ACHN (cell line): ENCODE measurements around the gene TBX21.

ENCODE experiments used
- DNase-seq: peaks from one replicate; pipeline ENCODE4 v3.0.0-alpha.2; 2015
- in situ Hi-C: cut with HindIII; loops from 2 replicates; pipeline ENCODE4 v1.10.0; 2017; ENCODE audit warnings: low sequenced_read_pairs, low pct_ligation_motif_present, low pct_unique_long_range_greater_than_20kb

TBX21 gene

DNA sequence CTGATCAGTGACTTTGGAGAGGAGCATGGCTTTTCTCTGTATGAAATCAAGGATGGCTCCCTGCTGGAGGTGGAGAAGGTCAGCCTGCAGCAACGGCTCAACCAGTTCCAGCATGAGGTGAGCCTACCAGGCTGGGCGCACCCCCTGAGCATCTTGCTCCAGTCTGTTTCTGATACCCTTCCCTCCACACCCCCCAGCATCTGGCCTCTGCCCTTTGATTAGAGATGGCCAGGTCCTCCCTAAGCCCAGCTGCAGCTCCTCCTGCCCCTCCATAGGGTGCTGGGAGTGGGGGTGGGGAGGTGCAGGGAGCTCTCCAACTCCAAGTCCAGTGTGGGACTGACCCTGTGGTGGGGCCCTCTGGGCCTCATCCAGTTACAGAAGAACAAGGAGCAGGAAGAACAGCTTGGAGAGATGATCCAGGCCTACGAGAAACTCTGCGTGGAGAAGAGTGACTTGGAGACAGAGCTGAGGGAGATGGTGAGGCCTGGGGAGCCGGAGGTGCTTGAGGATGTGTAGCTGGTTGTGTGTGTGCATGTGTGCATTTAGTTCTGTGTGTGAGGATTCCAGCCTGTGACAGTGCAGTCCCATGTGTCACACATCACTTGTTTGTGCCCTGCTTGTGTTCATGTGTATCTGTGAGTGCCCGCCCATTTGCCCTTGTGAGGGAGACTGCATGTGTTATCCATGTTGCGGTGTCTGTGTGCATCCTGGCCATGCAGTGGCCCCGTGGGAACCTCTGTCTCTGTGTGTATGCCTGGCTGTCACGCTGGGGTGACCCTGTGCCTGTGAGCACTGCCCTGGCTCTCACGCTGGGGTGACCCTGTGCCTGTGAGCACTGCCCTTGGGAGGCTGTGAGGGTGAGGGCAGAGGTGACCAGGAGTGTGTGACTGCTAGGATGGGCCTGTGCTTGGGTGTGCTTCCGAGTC is 36.1 kb upstream of the TBX21 start:
- in situ Hi-C loops, result no loop called here
- no peak for DNase-seq

DNA sequence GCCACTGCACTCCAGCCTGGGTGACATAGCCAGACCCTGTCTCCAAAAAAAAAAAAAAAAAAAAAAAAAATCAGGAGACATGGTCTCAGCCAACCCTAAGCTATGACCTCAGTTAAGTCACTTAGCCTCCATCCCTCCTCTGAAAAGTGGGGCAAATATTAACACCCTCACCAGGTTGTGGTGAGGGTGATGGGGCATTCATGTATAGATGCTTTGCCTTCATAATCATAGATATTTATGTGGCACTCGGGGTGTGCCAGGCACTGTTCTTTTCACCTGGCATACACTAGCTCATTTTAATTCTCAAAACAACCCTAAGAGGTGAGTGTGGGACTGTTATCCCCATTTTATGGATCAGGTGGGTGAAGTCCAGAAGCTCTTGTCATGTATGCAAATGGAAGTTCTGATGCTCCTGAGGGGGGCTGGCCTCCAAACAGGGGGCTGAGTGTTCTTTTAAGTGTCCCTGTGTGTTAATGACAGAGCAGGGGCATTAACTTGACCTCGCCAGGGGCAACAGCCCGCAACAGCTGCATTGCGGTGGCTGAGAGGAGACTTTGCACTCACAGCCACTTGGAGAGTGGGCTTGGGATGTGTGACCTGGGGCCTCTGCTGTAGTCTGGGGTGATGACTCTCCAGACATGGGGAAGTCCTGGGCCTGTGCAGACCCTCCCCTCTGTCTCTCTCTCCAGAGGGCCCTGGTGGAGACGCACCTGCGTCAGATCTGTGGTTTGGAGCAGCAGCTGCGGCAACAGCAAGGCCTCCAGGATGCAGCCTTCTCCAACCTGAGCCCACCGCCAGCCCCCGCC is 34.9 kb upstream of the TBX21 start:
- in situ Hi-C loops, result no loop called here
- DNase-seq, result no peak

DNA sequence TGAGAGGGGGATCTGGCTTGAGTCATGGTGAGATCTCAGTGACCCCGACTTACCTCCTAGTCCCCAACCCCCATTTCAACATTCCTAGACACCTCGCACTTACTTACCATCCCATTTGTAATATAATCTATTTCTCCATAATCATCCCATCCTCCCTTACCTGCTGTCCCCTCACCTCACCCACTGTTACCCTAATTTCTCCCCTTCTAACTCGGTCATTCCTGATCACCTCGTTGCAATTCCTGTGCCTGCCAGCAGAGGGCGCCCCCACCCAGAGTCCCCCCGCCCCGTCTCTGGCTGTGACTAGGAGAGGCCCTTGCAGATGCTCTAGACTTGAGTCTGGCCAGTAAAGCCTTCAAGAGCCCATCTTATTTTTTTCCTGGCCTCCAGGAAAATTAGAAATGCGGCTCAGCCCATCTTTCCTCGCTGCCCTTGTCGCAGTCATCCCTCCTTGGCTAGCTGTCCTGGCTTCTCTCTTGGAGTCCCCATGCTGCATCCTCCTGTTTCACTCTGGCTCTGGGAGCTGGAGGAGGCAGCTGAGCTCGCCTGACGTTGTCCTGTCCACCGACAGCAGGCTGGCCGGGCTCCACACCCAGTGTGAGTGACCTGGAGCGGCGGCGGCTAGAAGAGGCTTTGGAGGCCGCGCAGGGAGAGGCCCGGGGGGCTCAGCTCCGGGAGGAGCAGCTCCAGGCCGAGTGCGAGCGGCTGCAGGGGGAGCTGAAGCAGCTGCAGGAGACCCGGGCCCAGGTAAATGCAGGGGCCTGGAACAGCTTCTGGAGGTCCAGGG is 34.1 kb upstream of the TBX21 start:
- peak; percentile 50 for DNase-seq
- in situ Hi-C loops, result no loop called here

DNA sequence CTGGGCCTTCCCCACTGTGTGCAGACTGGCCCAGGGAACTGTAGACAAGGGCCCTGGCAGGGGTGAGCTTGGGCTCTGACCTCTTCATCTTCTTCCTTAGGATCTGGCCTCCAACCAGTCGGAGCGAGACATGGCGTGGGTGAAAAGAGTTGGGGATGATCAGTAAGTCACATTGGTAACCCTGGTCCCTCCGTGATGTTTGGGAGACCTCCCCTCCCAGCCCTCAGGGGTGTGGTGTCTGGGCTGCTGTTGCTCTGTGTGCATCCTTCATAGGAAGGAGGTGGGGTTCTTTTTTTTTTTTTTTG is 33.5 kb upstream of the TBX21 start:
- DNase-seq, result no peak
- in situ Hi-C loops, result no loop called here

DNA sequence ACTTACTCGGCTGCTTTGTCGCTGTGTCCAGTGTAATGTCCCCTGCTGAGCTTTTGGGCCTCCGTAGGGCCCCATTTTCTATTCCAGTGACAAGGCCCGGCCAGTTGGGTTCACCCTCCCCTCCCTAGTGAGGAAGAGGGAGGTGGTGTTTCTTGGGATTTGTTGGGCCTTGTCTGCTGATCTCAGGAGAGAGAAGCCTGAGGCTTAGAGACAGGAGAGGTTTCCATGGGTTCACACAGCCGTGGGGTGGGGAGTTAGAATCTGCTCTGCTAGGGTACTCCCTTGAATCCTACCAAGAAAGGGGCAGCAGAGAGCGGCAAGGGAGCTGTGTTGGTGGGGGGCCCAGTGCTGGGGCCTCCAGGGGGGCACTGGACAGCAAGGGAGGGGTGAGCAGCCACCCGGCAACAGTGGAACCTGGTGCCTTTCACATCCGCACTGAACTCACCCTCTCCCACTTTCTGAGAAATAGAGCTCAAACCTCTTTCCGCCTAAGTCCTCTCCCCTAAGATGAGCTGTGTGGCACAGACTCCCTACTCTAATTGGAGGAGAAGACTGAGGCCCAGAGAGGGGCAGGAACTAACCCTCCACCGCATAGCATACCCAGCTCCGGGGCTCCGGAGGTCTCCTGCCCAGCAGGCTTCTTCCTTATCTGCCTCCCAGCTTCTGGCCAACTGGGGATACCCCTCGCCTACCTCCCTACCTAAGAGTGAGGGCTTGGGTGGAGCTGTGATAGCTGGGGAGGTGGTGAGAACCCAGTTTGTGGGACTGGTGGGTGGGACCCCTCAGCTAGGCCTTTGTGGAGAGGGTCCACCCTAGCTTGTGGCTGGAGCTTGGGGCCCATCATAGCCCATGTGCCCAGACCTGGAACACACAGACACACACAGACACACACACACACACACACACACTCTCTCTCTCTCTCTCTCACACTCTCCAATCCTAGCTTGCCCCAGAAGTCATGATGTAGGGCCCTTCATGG is 32.3 kb upstream of the TBX21 start:
- in situ Hi-C loops, result no loop called here
- no peak for DNase-seq

DNA sequence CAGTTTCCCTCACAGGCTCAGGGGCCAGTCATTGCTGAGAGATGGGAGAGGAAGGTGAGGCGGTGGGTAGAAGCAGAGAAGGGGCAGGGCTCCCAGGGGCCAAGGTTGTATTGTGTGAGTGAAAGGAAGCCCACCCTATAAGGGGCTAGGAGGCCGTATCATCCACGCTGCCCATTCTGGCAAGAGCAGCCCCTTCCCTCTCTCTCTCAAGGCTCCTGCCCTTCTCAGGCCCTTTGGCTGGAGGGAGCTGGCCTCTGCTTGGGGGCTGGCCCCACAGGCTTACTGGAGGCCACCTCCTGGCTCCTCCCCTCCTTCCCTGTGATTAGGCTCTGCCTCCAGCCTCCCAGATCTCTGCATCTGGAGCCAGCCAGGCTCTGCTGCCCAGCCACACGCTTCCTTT is 31.4 kb upstream of the TBX21 start:
- DNase-seq, result no peak
- in situ Hi-C loops, result no loop called here

DNA sequence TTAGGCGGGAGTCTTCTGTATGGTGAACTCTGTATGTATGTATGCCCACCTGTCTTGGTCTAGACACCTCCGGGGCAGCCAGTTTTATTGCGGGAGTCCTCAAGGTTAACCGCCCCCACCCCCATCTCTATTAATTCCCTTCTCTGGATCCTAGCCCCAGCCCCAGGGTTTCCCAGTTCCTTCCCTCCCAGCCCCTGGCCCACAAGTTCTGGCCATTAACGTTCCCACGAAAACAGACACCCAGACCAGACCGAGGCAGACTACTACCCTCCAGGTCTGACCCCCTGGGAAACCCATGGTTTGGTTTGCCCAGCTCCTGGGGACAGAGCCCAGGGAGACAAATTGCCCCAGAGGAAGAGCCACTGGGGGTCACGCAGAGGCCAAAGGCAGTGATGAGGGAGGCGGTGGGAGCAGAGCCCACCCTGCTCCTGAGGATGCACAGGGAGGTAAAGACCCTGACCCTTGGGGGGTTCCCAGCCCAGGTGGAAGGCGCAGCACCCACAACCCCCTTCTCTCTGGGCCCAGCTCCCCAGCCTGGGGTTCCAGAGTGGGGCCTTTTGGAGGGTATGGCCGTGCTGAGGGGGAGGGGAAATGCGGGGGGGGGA is 30.5 kb upstream of the TBX21 start:
- in situ Hi-C loops, result no loop called here
- no peak for DNase-seq

DNA sequence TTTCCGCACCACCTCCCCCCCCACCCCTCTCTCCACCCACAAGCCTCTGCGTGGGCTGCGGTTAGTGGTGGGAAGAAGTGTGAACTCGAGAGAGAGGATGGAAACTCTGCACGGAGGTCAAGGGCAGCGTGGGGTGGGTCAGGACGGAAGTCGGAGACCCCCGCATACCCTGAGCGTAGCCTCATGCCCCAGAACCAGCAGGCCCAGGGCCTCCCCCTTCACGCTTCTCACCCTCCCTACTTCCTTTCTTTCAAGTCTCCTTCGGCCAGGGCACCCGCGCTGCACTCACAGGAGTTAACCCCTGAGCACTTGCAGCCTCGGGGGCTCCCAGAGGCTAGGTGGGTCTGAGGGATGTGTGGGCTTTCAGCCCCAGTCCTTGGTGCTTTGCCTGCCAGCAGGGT is 29.8 kb upstream of the TBX21 start:
- in situ Hi-C loops, result no loop called here
- DNase-seq, result no peak

DNA sequence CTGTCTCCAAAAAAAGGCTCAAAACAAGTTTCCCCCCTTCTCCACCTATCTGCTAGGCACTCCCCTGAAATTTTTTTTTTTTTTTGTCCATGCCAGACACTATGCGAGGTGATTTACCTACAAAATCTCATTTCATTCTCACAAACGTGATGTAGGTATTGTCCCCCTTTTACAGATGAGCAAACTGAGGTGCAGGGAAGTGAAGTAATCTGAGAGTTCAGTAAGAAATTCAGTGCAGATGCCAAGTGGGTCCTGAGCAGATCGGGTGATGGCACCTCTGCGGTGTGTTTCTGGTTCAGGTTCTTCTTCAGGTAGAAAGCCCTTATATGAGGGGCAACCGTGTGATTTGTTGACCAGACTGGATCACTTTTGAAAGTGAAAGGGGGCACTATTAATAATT is 29.4 kb upstream of the TBX21 start:
- in situ Hi-C loops, result no loop called here
- no peak for DNase-seq

DNA sequence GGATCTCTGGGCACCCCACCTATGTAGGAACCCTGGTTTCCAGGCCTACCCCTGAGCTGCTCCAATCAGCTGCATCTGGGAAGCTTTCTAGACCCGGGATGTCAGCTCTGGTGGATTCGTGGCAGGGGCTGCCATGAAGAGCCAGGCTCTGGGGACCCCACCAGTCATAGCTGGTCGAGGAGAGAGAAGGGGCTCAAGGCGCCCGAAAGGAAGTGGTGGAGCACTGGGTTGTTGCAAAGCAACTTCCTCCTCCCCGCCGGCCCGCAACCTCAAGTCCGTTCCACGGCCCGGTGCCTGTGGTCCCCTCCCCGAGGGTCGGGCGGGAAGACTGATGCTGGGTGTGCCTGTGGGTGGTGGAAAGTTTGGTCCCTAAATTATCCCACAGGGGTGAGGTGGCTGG is 28.9 kb upstream of the TBX21 start:
- in situ Hi-C loops, result no loop called here
- DNase-seq, result no peak

DNA sequence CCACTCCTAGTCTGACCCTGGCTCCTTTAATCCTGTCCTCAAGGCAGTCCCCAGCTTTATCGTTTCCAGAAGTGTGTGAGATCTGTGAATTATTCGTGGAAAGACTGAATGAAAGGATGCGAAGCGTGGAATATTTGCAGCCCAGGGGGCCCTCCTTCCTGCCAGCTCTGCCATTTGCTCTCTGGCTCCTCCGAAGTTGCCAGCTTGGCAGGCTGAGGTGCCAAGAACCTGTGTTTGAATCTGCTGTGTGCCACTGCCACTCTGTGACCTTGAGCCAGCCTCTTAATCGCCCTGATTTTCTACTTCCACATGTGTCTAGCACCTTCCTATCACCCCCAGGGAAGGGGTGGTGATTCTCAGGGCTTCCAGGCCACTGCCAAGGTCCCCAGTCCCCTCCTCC is 28.3 kb upstream of the TBX21 start:
- peak; percentile 33 for DNase-seq
- in situ Hi-C loops, result no loop called here

DNA sequence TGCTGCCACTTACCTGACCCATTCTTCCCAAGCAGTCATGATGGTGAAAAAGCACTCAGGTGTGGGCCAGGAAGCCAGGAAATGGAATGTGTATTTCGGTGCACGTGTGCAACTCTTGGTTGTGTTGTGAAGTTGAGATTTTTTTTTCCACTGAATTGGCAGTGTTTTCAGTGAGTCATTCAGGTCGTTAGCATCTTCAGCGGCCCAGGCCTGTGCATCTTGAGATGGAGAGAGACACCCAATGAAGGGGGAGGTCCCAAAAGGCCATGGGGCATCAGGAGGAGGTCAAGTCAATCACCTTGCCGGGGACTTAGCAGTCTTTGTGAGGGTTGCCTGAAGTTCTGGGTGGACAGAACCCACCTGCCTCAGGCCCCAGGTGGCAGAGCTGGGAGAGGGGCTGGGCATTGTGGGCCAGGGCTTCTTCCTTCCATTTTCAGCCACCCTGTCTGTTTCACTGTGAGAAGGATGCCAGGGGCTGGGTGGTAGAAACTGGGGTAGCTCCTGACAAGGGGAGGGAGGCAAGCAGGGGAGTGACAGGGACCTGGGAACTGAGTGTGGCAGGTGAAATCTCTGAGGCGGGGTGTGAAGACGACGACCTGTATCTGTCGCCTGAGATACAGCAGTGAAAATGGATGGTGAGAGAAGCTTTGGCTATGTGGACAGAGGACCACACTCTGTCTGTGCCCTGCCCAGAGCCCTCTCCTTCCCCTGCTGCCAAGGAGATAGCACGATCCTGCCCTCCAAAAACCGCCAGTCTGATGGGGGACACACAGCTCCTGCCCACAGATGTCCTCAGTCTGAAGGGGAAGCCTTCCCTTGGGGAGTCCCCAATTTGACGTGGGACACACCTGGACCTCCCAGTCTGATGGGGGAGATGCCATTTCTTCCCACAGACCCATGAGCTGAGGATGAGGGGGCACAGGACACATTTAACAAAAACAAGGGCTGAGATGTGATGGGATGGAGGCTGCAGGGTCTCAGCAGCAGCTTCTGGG is 27.2 kb upstream of the TBX21 start:
- in situ Hi-C loops, result no loop called here
- no peak for DNase-seq

DNA sequence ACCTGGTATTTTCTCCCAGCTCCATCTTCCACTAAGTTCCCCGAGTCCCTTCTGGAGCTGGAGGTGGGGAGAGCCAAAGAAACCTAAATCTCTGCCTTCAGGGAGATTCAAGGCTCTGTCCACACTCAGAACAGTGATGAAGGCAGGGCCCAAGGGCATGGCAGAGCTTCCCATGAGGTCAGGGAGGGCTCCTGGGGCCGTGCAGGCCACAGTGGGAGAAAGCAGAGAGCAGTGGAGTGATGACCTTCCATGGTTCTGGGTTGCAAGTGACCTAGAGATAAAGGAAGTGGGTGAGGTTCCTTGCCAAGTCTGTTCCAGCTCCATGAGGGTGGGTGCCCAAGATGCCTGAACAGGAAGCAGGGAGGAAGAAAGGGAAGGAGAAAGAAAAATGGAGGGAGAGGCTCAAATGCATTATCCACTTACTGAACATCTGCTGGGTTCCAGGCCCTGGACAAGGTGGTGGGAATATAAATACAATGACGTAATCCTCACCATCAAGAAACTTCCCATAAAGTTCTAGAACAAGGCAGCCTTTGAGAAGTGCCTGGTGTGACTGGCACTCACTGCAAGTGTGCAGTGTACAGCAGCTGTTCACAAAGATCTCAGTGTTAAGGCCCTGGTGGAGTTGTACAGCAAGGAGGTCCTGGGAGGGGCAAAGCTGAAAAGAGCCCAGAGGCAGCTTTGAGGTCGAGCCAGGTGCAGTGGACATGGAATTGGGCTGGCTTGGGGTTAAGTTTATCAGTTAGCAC is 25.8 kb upstream of the TBX21 start:
- DNase-seq, result no peak
- in situ Hi-C loops, result no loop called here

DNA sequence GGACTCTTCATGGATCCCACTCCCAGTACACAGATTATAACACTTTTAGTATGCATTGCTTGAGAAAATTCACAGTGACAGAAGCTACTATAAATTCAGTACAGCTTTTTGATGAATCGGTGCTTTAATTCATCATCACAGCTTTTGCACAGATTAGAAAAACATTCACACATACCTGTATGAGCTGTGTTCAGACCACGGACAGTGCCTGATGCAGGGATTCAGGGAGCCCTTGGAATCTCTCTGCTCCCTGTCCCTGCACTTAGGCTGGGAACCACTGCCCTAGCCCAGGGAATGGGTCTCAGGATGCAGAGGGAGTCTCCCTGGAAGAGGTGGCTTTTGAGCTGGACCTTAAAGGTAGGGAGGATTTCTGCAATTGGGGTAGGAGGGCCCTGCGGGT is 25.2 kb upstream of the TBX21 start:
- DNase-seq, result no peak
- in situ Hi-C loops, result no loop called here

DNA sequence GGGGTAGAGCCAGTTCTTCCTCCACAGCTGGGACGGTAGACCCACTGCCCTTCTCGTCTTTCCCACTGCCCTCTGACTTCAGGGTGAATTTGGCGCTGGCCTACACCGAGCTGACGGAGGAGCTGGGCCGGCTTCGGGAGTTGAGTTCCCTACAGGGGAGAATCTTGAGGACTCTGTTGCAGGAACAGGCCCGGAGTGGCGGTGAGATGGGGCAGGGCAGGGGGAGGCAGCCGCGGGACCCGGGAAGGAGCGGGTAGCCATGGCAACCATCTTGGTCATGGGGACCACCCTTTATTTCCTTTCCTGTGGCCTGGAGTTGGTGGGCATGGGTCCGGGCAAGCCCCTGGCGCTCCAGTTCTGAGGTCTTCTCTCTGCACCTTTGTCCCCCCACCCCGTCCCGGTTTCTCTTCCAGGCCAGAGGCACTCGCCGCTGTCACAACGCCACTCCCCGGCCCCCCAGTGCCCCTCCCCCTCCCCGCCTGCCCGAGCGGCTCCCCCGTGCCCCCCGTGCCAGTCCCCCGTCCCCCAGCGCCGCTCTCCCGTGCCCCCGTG is 24.6 kb upstream of the TBX21 start:
- no peak for DNase-seq
- in situ Hi-C loops, result no loop called here
